ENCODE measurements around the gene MROH2A.

DNA sequence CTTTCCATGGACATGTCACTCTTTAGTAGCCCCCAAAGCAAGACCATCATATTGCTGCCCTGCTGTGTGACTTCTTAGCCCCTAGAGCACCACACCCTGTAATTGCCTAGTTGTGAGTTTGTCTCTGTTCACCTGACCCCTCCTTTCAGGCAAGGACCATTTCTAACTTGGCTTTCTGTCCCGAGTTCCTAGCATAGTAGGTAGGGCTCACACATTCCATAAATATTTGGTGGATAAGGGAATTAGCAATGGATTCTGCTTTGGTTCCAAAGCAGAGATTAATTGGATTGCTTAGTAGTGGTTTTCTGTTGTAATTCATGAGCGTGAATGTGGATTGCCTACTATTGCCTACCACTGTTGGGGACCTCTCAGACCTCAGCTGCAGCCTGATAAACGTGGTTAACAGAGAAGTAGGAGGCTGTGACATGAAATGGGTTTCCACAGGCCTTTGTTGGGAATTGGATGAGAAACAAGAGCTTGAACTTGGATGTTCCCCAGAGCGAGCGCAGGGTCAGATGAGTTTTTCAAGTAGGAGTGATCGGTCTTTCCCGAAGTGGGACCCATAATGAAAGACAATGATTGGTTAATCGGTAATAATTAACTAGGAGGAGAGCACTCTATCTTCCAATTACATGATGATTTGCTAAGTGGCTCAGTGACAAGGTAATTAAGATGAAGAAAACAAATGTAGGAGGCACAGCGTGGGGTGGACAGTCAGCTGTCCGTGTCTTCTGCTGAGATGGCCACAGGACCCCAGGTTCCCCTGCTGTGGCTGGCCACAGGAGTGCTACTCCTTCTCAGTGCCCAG is 31.5 kb upstream of the MROH2A start:
- TF ChIP-seq, protein P1, sequence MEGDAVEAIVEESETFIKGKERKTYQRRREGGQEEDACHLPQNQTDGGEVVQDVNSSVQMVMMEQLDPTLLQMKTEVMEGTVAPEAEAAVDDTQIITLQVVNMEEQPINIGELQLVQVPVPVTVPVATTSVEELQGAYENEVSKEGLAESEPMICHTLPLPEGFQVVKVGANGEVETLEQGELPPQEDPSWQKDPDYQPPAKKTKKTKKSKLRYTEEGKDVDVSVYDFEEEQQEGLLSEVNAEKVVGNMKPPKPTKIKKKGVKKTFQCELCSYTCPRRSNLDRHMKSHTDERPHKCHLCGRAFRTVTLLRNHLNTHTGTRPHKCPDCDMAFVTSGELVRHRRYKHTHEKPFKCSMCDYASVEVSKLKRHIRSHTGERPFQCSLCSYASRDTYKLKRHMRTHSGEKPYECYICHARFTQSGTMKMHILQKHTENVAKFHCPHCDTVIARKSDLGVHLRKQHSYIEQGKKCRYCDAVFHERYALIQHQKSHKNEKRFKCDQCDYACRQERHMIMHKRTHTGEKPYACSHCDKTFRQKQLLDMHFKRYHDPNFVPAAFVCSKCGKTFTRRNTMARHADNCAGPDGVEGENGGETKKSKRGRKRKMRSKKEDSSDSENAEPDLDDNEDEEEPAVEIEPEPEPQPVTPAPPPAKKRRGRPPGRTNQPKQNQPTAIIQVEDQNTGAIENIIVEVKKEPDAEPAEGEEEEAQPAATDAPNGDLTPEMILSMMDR (IDR thresholded peaks at IDR 0.05), result no peak
- no peak for TF ChIP-seq POLR2AphosphoS5 (IDR thresholded peaks at IDR 0.05)
